ENCODE data around the gene PPARA. TPM values are rescaled to one million over a fixed set of nuclear protein-coding genes. Genes with fewer than 3 reads are reported as not detected.

Gene PPARA
- total RNA-seq, 4 donors from 2014 or later: 18.9 to 43.5 (median 27.2) TPM

DNA sequence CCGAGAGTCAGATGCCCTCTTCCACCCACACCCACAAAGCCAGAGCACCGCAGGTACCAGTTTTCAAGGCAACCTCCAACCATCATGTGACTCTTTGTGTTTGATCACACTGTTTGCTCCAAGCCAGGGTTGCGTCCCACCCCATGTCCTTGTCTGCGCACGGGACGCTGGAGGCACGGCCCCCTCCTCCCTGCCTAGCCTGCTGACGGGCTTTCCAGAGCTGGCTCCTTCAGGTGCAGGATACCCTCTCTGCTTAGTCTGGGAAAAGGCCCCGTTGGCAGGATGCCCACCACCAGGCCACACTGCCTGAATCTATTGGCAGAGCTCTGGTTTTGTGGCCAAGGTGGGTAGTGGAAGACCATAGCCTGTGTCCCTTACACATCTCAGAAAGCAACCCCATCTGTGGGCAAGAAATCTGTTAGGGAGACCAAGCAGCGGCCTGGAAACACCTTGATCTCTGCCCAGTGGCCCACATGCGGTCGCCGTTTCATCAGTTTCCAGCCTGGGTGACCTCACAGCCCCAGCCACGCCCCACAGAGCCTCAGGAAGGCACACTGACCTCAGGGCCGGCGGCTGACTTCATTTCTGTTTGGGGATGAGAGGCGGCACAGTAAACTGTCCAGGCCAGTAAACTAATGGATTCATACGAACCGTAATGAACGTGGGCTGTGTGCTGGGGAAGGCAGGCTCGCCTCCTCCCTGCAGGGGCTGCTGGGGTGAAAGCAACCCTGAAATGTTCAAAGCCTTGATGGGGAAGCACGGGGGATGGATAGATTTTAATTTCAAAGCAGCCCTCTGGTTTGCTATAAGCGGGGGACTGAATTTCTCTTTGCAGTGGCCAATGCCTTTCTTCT, 73.9 kb downstream of the PPARA start:
- Histone ChIP-seq H3K27ac (peak overlapping the region in 2 of 4 donors; percentile 63 to 64), H3K4me1 (no peaks in the 10 kb centered on the region), H3K4me3 (no peak overlapping the region), H3K36me3 (peaks cover 0 to 87% (median 0%) of the 10 kb centered on the region in 3 donors), H3K9me3 (no peaks in the 10 kb centered on the region), H3K27me3 (no peaks in the 10 kb centered on the region)
- 72 to 77% methylated on average over 22 to 23 of the region's 23 CpGs for WGBS, 2 donors
- TF ChIP-seq EP300 (IDR thresholded peaks at IDR 0.05): no peak
- no peak for TF ChIP-seq POLR2A (IDR thresholded peaks at IDR 0.05)
- TF ChIP-seq, protein P1, sequence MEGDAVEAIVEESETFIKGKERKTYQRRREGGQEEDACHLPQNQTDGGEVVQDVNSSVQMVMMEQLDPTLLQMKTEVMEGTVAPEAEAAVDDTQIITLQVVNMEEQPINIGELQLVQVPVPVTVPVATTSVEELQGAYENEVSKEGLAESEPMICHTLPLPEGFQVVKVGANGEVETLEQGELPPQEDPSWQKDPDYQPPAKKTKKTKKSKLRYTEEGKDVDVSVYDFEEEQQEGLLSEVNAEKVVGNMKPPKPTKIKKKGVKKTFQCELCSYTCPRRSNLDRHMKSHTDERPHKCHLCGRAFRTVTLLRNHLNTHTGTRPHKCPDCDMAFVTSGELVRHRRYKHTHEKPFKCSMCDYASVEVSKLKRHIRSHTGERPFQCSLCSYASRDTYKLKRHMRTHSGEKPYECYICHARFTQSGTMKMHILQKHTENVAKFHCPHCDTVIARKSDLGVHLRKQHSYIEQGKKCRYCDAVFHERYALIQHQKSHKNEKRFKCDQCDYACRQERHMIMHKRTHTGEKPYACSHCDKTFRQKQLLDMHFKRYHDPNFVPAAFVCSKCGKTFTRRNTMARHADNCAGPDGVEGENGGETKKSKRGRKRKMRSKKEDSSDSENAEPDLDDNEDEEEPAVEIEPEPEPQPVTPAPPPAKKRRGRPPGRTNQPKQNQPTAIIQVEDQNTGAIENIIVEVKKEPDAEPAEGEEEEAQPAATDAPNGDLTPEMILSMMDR (IDR thresholded peaks at IDR 0.05): no peak
- no peak for DNase-seq (ENCODE audit: low spot score in 2 of 2)

GRCh38 chr22:46224898-46225290, 74.6 kb downstream of the PPARA start:
- DNase-seq (ENCODE audit: low spot score in 2 of 2): no peak
- H3K27ac ChIP-seq: peak overlapping the region in 2 of 4 donors; percentile 63 to 64
- TF ChIP-seq, protein P1 (IDR thresholded peaks at IDR 0.05): no peak
- no peak for TF ChIP-seq EP300 (IDR thresholded peaks at IDR 0.05)
- TF ChIP-seq POLR2A (IDR thresholded peaks at IDR 0.05): no peak
- H3K9me3 ChIP-seq: no peaks in the 10 kb centered on the region
- H3K4me1 ChIP-seq: no peaks in the 10 kb centered on the region
- no peak overlapping the region for H3K4me3 ChIP-seq
- H3K36me3 ChIP-seq: peaks cover 0 to 84% (median 0%) of the 10 kb centered on the region in 3 donors
- 64 to 71% methylated on average over 10 of the region's 10 CpGs for WGBS, 2 donors
- no peaks in the 10 kb centered on the region for H3K27me3 ChIP-seq

DNA sequence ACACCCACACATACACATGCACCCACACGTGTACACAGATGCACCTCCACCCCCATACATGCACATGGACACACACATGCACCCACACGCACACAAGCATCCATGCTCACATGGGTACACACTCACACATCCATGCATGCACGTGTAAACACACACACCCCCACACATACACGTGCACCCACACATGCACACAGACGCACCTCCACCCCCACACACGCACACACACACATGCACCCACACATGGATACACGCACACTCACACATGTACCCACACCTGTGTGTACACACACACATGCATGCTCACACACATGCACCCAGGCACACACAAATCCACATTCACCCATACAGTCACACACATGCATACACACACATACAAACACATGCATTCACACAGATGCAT, 75.3 kb downstream of the PPARA start:
- DNase-seq (ENCODE audit: low spot score in 2 of 2): no peak
- peaks cover 0 to 84% (median 0%) of the 10 kb centered on the region in 3 donors for H3K36me3 ChIP-seq
- no peaks in the 10 kb centered on the region for H3K27me3 ChIP-seq
- WGBS, 2 donors: 93 to 94% methylated on average over 7 of the region's 7 CpGs
- TF ChIP-seq POLR2A (IDR thresholded peaks at IDR 0.05) (no peak), EP300 (IDR thresholded peaks at IDR 0.05) (no peak)
- no peak overlapping the region for H3K27ac ChIP-seq
- H3K9me3 ChIP-seq: no peaks in the 10 kb centered on the region
- no peaks in the 10 kb centered on the region for H3K4me1 ChIP-seq
- H3K4me3 ChIP-seq: no peak overlapping the region

DNA sequence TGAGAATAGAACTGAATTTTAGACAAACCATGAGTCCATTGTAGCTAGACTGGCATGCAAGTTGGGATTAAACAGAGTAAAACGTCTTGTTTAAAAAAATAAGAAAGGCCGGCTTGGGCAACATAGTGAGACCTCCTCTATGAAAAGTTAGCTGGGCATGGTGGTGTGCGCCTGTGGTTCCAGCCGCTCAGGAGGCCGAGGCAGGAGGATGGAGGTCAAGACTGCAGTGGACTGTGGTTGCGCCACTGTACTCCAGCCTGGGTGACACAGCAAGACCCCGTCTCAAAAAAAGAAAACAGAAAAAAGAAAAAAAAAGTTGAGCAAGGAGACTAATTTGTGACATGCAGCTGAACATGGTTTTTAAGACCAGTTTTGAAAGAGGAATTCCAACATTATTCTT, 76.3 kb downstream of the PPARA start:
- Histone ChIP-seq H3K27ac (no peak overlapping the region), H3K4me3 (no peak overlapping the region), H3K9me3 (no peaks in the 10 kb centered on the region), H3K4me1 (no peaks in the 10 kb centered on the region), H3K27me3 (no peaks in the 10 kb centered on the region), H3K36me3 (peaks cover 0 to 80% (median 0%) of the 10 kb centered on the region in 3 donors)
- DNase-seq (ENCODE audit: low spot score in 2 of 2): no peak
- 86 to 93% methylated on average over 7 of the region's 7 CpGs for WGBS, 2 donors
- TF ChIP-seq POLR2A (IDR thresholded peaks at IDR 0.05) (no peak), EP300 (IDR thresholded peaks at IDR 0.05) (no peak)
- TF ChIP-seq, protein P1 (IDR thresholded peaks at IDR 0.05): no peak

DNA sequence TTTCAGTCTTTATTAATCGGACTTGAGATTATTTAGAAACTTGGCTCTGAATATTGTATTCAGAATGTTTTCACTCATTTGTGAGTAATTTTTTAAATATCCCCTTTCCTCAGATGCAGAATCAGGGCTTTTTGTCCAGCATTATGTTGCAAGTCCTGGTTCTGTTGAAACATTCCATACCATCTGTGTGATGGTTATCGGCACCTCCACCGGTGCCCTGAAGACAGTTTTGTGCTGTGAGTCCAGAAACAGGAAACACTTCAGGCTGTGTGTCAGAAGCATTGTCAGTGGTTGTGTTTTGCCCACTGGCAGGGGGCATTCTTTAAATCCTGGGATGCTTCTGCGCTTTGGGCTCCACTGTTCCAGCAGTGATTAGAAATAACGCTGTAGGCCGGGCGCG, 79.4 kb downstream of the PPARA start:
- WGBS, 2 donors: 85% methylated on average over 8 of the region's 8 CpGs
- peaks cover 0 to 13% (median 0%) of the 10 kb centered on the region in 4 donors for H3K4me1 ChIP-seq
- H3K27me3 ChIP-seq: no peaks in the 10 kb centered on the region
- H3K36me3 ChIP-seq: peaks cover 0 to 63% (median 0%) of the 10 kb centered on the region in 3 donors
- no peak for DNase-seq (ENCODE audit: low spot score in 2 of 2)
- H3K27ac ChIP-seq: no peak overlapping the region
- TF ChIP-seq POLR2A (IDR thresholded peaks at IDR 0.05): no peak
- TF ChIP-seq EP300 (IDR thresholded peaks at IDR 0.05): no peak
- TF ChIP-seq, protein P1 (IDR thresholded peaks at IDR 0.05): no peak
- H3K4me3 ChIP-seq: no peak overlapping the region
- H3K9me3 ChIP-seq: no peaks in the 10 kb centered on the region
